Stimulated activated CD4-positive, alpha-beta T cell treated with anti-CD3 and anti-CD28 coated beads, Interleukin-2, amount 100 ng/mL, for 48 hours (primary cell): ENCODE results near the gene PGPEP1.
A peak's percentile ranks its signal among the peaks of the same experiment; 100 is the strongest.
"Not testable (repeated sequence)": the region's sequence is repeated elsewhere in the genome, so short reads cannot be mapped to it uniquely, and the experiment has no call there.

Experiments used
- DNase-seq, 2 donors: peaks; one replicate each; pipeline ENCODE4 v3.0.0-alpha.2; 2020

The PGPEP1 gene

GRCh38 chr19:18396471-18397241 is 56.3 kb downstream of the PGPEP1 start:
- DNase-seq, result no peak

- DNase-seq, result no peak
Observed at GRCh38 chr19:18397242-18398202, 57.1 kb downstream of the PGPEP1 start, which contains the start of gene LRRC25. Gene LRRC25 (minus strand): TSS chr19:18397622. CDS start chr19:18396963, 659 bp downstream.

GRCh38 chr19:18399008-18399407 is 58.6 kb downstream of the PGPEP1 start:
- DNase-seq, result no peak

GRCh38 chr19:18401580-18402112 is 61.2 kb downstream of the PGPEP1 start:
- no peak for DNase-seq

- DNase-seq, result not testable (repeated sequence)
Observed at GRCh38 chr19:18402455-18403248, 62.3 kb downstream of the PGPEP1 start.

GRCh38 chr19:18405754-18406153 is 65.4 kb downstream of the PGPEP1 start:
- not testable (repeated sequence) for DNase-seq

- no peak for DNase-seq
Observed at GRCh38 chr19:18406749-18407148, 66.4 kb downstream of the PGPEP1 start.

- DNase-seq, result no peak
Observed at GRCh38 chr19:18408053-18408476, 67.7 kb downstream of the PGPEP1 start.

- no peak for DNase-seq
Observed at GRCh38 chr19:18412610-18413239, 72.3 kb downstream of the PGPEP1 start.

- DNase-seq, result no peak
Observed at GRCh38 chr19:18414504-18415177, 74.2 kb downstream of the PGPEP1 start.

GRCh38 chr19:18415178-18415867 is 74.9 kb downstream of the PGPEP1 start:
- no peak for DNase-seq

- peak in 1 of 2 donors; percentile 56 for DNase-seq
Observed at GRCh38 chr19:18416778-18417249, 76.4 kb downstream of the PGPEP1 start.

- DNase-seq, result no peak
Observed at GRCh38 chr19:18417250-18418028, 77.0 kb downstream of the PGPEP1 start.

GRCh38 chr19:18418029-18418482 is 77.7 kb downstream of the PGPEP1 start:
- no peak for DNase-seq

- DNase-seq, result no peak
Observed at GRCh38 chr19:18418483-18419194, 78.2 kb downstream of the PGPEP1 start.

- DNase-seq, result peak; percentile 59 to 70
Observed at GRCh38 chr19:18419195-18419698, 78.8 kb downstream of the PGPEP1 start, which contains the start of gene SSBP4. Gene SSBP4 (plus strand): TSS chr19:18419398. CDS start chr19:18419649, 251 bp downstream.
